ENCODE measurements around the gene RFT1.

DNA sequence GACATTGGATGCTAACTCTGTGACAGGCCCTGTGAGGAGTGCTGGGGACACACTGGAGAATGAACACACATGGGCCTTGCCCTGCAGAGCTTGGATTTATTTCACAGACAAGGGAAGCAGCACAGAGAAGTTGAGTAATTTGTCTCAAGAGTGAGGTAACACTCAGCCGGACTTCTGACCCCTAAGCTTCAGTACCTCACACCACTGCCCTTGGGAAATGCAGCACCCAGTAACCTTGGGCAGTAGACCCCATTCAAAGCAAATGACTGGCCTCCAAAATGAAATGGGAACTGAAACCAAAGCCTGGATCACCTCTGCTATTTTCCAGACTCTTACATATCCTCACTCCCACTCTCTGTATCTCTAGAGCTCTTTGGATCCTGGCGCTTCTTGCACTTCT, 37.3 kb downstream of the RFT1 start:
- TF ChIP-seq, protein P1, sequence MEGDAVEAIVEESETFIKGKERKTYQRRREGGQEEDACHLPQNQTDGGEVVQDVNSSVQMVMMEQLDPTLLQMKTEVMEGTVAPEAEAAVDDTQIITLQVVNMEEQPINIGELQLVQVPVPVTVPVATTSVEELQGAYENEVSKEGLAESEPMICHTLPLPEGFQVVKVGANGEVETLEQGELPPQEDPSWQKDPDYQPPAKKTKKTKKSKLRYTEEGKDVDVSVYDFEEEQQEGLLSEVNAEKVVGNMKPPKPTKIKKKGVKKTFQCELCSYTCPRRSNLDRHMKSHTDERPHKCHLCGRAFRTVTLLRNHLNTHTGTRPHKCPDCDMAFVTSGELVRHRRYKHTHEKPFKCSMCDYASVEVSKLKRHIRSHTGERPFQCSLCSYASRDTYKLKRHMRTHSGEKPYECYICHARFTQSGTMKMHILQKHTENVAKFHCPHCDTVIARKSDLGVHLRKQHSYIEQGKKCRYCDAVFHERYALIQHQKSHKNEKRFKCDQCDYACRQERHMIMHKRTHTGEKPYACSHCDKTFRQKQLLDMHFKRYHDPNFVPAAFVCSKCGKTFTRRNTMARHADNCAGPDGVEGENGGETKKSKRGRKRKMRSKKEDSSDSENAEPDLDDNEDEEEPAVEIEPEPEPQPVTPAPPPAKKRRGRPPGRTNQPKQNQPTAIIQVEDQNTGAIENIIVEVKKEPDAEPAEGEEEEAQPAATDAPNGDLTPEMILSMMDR (conservative IDR thresholded peaks at IDR 0.05; ENCODE audit: low read depth in 2 of 2): no peak
- TF ChIP-seq POLR2AphosphoS5 (IDR thresholded peaks at IDR 0.05; ENCODE audit: low read depth): no peak
- no peak for TF ChIP-seq ZNF331 (CRISPR knock-in tag; IDR thresholded peaks at IDR 0.05; ENCODE audit: low read depth)
- TF ChIP-seq EZH2phosphoT487 (IDR thresholded peaks at IDR 0.05; ENCODE audit: unreplicated experiment): no peak
- no peak for TF ChIP-seq CREB1 (CRISPR knock-in tag; IDR thresholded peaks at IDR 0.05; ENCODE audit: low read depth)
- TF ChIP-seq EZH2 (IDR thresholded peaks at IDR 0.05; ENCODE audit: low read depth, unreplicated experiment): no peak
- TF ChIP-seq JUNB (IDR thresholded peaks at IDR 0.05; ENCODE audit: unreplicated experiment): no peak
- TF ChIP-seq, protein P2, sequence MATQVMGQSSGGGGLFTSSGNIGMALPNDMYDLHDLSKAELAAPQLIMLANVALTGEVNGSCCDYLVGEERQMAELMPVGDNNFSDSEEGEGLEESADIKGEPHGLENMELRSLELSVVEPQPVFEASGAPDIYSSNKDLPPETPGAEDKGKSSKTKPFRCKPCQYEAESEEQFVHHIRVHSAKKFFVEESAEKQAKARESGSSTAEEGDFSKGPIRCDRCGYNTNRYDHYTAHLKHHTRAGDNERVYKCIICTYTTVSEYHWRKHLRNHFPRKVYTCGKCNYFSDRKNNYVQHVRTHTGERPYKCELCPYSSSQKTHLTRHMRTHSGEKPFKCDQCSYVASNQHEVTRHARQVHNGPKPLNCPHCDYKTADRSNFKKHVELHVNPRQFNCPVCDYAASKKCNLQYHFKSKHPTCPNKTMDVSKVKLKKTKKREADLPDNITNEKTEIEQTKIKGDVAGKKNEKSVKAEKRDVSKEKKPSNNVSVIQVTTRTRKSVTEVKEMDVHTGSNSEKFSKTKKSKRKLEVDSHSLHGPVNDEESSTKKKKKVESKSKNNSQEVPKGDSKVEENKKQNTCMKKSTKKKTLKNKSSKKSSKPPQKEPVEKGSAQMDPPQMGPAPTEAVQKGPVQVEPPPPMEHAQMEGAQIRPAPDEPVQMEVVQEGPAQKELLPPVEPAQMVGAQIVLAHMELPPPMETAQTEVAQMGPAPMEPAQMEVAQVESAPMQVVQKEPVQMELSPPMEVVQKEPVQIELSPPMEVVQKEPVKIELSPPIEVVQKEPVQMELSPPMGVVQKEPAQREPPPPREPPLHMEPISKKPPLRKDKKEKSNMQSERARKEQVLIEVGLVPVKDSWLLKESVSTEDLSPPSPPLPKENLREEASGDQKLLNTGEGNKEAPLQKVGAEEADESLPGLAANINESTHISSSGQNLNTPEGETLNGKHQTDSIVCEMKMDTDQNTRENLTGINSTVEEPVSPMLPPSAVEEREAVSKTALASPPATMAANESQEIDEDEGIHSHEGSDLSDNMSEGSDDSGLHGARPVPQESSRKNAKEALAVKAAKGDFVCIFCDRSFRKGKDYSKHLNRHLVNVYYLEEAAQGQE (IDR thresholded peaks at IDR 0.05; ENCODE audit: unreplicated experiment): no peak
